ENCODE results near the gene PFKL.
"Not testable (repeated sequence)": the region's sequence is repeated elsewhere in the genome, so short reads cannot be mapped to it uniquely, and the experiment has no call there.

The PFKL gene

DNA sequence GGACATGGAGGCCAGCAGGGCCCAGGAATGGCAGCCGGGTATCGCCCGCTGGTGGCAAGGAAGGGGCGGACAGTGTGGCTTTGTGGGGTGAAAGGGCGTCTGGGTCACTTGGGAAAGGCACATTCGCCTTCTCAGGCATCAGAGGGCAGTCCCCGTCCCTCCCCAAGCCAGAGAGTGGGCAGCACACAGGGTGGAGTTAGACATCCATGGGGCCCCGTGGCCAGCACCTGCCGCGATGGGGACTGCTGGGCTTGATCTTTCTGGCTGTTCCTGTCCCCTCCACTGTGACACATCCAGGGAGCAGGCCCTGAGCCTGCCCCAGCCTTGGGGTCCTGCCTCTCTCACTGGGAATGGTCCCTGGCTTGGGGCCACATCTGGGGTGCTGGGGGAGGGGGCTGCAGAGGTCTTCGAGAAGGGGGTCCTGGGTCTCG, 49.6 kb downstream of the PFKL start:
- DNase-seq = no peak

DNA sequence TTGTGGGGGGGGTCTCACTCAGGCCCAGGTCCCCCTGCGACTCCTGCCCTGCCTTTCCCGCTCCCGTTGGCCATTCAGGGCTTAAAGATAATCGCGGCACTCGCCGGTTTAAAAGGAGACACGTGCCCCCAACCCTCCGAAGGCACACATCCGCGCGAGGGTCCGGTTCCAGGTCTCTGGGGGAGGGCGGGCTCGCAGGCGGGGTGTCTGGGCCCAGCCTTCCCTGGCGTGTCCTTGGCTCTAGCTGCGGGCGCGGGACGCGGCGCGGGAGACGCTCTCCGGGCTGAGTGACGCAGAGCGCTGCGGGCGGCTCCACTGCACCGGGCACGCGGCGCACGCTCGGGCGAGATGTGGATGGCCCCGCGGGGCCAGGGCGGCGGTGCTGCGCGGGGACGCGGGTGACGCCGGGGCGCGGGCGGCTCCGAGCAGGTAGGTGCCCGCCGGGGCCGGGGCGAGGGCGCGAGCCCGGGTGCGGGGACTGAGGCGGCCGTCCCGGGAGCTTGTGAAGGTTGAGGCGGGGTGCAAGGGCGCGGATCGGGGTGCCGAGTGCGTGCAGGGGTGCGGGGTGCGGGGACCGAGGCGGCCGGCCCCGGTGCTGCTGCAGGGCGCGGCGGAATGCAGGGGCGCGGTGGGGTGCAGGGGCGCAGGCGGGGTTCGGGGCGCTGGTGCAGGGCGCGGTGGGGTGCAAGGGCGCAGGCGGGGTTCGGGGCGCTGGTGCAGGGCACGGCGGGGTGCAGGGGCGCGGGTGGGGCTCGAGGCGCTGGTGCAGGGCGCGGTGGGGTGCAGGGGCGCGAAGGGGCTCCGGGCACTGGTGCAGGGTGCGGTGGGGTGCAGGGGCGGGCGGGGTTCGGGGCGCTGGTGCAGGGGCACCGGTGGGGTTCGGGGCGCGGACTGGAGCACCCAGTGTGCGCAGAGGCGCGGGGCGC, 50.3 kb downstream of the PFKL start:
- no peak for DNase-seq

DNA sequence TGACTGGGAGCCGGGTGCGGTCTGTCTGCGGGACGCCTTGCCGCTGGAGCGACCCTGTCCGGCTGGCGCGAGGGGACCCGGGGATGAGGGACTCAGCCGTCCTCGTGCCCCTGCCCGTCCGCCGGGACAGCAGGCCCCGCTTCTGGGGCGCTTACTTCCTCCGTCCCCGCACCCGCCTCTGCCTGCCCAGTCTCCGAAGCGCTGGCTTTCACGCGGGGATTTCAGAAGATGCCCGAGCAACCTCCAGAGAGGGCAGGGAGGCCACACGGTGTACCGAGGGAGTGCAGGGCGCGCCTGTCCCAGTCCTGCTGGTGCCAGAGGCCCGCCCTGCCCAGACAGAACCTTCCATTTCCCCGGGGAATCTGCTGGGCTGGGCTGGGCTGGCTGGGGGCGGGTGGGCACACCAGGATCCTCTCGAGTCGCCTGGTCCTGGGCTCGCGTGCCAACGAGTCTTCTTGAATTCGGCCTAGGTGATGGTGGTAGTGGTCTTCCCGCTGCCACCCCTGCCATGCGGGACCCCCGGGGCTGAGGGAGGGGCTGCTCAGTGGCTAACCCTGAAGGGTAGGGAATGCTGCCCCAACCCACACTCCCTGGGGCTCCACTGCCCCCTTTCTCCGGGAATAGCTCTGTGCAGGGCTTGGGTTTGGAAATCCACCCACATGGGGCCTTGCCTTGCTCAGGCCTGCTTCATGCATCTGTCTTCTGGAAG, 51.1 kb downstream of the PFKL start:
- DNase-seq = no peak

DNA sequence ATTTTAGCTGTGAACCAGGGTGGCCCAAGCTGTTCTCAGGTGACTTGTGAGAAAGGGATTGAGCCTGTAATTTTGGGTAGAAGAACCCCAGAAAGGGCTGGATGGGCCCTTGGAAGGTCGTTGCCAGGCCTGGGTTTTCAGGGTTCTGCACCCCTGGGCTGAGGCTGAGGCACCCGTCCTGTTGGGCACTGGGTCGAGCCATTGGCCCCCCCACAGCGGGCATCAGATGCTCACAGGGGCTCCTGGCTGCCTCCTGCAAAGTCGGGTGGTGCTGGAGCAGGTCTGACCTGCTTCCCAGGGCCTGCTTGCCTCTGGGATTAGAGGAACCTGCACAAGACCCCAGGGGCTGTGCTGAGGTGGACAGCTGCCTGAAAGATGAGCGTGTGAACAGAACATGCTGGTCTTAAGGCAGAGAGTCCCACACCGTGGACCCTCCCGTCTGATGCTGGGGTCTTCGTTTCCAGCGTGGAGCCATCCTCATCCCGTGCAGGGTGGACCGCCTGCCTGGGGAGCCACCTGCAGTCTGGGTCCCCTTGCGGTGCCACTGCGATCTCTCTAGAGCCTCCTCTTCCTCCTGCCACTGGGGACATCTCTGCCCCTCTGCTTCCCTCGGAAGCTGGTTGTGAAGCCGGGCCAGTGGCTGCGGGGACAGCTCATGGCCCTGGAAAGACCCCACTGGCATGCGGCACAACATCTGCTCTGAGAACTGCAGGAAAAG, 51.8 kb downstream of the PFKL start:
- no peak for DNase-seq

DNA sequence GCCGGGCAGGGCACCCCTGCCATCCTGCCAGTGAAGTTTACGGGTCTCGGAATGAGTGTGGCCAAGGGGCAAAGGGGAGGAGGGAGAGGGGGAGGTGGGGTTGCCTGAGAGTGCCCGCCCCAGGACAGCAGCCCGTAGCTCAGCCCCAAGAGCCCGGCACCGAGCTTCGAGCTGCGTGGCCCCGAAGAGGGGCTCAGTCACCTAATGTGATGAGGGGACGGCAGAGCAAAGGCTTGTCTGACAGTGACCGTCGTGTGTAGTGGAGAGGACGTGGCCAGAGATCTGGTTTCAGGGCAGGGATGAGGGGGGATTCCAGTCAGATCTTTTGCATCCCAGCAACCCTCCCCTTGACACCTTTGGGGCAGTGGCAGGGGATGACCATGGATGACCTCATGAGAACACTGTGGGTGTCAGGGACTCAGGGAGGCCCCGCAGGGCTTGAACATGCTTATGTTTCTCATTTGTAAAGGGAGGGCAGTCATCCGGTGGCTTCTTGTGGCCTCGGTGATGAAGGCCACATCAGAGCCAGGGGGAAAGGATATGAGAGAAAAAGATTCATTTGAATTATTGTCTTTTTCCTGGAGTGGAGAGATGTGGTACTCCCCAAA, 52.5 kb downstream of the PFKL start:
- DNase-seq = no peak

DNA sequence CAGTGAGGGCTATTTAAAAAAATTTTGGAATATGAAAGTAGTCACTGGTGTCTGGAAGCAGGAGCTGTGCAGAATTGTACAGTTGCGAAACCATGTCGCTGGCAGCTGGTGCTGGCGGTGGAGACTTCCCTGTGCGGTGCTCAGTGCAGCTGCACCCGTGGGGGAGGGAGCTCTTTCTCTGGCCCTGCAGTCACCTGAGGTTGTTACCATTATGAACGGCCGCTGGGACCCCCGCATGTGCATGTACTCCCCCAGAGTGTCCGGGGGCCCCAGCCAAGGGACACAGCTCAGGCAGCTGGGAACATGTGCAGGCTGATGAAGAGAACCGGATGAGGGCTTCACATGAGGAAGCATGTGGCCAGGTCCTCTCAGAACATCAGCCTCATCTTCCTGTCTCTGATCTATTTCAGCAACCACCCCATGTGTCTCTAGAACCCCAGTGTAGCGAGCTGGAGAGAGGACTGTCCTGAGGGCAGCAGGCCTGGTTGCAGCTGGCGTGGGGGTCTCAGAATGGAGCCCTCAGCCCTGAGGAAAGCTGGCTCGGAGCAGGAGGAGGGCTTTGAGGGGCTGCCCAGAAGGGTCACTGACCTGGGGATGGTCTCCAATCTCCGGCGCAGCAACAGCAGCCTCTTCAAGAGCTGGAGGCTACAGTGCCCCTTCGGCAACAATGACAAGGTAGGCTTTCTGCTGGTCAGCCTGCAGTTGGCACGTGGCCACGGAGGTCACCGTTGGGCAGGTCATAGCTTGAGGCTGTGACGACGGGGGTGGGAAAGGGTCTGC, 53.5 kb downstream of the PFKL start, which contains the start of gene TRPM2:
TRPM2 (plus strand) TSS at position 431 of the 780 bp plus-strand sequence; CDS start at position 511, 80 bp downstream.
- DNase-seq = no peak

DNA sequence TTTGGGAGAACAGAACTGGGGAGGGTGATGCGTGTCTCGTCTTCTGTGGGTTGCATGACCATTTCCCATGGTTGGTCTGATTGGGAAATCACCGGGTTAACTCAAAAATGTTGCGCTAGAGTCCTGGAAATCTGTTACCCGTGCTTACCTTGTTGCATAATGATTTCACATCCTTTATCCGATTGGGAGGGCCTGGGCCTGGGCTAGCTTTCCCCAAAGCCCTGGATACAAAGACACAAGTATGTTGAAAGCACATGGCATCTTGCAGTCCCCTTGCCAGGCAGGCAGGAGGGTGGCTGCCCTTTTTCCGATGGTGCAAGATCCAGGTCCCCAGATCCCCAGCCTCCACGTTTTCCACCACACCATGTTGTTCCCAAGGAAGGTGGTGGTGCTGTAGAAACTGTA, 54.1 kb downstream of the PFKL start:
- no peak for DNase-seq

DNA sequence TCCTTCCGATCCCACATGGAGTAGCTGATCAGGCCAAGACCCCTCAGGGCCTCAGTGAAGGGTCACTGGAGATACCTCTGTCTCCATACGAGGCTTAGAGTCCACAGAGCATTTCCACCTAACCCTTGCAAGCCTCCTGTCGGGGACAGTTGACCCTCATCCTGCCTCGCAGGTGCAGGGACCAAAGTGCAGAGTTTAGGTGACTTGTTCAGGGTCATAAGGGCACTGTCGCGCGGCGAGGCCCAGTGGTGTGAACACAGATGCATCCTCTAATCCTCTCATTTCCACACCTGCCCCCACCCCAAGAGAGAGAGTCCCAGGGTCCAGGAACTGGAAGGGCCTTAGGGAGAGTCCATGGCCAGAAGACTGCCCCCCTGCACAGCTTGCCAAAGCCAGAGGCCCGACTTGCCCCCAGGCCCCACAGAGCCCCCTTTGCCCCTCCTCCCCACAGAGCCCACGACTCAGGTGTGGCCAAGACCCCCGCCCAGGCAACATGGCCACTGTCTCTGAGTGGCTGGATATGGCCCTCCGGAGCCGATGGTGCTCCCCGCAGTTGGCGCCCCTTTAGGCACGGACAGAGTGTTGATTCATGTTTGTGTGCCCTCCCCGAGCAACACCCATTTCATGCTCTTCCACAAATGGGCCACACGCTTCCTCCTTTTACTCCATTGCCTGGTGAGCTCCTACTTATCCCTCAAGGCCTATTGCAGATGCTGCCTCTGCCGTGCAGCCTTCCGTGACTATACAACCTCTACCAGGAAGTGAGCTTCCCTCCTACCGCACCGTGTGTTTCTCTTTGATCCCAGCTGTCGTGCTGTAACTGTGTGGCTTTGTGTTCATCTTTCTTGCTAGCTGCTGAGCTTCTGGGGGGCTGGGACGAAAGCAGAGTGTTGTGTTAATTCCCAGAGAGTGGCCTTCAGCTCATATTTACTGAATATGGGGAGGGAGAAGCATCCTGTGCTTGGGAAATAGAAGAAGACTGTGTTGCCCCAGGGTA, 55.2 kb downstream of the PFKL start:
- DNase-seq = no peak

DNA sequence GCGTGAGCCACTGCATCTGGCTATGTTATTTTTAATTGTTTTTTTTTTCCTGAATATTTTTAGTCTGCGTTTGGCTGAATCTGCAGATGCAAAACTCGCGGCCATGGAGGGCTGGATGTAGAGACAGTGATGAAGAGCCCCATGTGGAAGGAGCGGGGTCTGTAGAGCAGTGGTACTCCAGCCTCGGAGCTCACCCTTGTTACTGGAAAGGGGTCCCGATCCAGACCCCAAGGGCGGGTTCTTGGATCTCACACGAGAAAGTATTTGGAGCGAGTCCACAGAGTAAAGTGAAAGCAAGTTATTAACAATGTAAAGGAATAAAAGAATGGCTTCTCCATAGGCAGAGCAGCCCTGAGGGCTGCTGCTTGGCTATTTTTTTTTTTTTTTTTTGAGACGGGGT, 56.3 kb downstream of the PFKL start:
- no peak for DNase-seq

DNA sequence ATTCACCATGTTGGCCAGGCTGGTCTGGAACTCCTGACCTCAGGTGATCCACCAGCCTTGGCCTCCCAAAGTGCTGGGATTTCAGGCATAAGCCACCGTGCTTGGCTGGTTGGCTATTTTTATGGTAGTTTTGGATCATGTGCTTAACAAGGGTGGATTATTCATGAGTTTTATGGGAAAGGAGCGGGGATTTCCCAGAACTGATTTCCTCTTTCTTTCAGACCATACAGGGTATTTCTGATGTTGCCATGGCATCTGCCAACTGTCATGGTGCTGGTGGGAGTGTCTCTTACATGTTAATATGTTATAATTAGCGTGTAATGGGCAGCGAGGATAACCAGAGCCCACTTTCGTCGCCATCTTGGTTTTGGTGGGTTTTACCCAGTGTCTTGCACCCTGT, 56.8 kb downstream of the PFKL start:
- DNase-seq = no peak

DNA sequence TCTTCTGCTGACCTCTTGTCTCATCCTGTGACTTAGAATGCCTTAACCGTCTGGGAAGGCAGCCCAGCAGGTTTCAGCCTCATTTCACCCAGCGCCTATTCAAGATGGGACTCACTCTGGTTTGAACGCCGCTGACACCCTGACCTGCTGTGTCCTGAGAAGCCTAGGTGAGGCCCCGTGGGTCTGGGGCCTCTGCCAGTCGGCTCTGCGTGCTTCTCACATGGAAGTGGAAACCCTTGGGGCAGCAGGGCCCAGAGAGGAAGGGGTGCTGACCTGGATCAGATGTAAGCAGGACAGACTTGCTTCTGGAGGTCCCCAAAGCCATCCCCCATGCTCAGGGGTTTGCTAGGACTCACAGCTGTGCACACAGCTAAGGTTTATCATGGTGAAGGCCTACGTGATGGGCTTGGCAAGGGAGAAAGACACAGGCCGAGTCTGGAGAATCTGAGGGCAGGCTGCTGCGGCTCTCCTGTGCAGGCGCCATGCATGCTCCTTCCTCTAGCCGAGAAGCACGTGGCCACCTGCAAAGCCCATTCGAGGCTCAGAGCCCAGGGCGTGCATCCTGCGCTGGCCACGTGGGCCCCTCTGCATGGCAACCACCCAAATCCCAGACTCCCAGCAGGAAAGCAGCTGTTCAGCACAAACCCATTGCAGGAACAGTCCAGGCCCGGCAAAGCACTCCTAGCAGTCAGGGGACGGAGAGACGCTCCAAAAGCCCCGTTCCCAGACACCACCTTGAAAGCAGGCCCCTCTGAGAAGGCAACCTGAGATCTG, 57.4 kb downstream of the PFKL start:
- DNase-seq = no peak

DNA sequence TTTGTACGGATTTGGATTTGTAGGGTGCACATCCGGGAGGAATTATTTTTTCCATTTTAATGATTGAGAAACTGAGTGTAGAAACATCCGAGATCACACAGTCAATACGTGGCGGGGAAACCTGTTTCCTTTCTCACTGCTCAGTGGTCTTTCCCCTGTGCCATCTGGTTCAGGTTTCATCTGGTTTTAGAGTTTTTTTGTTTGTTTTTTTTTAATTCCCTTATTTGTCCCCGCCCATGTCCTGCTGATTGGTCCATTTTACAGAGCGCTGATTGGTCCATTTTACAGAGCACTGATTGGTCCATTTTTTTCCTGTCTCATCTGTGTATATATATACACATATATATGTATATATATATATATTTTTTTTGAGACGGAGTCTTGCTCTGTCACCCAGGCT, 59.5 kb downstream of the PFKL start:
- DNase-seq = no peak

DNA sequence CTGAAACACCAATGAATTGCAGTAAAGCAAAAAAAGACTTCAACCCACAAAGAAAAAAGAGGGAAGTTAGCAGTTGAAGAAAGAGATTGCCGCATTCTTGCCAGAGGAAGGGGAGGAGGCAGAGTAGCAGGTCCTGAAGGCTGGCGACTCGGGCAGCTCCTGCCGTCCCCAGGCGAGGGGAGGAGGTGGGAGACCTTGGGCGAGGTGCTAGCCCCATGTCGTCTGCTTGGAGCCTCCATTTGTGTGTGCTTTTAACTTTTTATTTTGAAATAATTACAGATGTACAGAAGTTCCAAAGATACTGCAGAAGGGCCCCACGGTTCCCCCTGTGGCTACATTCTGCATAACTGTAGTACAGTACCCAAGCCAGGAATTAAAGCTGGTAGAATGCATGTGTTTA, 60.3 kb downstream of the PFKL start:
- no peak for DNase-seq

DNA sequence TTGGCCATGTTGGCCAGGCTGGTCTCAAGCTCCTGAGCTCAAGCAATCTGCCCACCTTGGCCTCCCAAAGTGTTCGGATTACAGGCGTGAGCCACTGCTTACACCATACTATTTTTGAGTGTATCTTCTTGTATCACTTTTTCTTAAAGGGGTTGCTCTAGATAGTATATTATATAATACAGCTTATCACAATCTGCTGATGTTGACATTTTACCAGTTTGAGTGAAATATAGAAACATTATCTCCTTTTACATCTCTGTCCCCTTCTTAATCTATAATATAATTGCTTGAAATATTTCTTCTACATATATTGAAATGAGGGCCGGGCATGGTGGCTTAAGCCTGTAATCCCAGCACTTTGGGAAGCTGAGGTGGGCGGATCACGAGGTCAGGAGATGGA, 62.0 kb downstream of the PFKL start:
- DNase-seq = not testable (repeated sequence)

DNA sequence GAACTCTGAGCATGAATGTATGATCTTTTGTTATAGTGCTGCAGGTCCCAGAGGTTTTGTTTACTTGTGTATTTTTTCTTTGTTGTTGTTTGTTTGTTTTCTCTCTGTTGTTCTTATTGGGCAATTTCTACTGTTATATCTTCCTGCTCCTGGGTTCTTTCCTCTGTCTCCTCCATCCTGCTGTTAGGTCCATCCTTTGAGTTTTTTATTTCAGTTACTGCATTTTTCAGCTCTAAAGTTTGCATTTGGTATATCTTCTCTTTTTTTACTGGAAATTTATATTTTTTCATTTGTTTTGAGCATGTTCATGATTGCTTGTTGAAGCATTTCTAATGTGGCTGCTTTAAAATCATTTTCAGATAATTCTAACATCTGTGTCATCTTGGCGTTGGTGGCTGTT, 63.4 kb downstream of the PFKL start:
- no peak for DNase-seq

DNA sequence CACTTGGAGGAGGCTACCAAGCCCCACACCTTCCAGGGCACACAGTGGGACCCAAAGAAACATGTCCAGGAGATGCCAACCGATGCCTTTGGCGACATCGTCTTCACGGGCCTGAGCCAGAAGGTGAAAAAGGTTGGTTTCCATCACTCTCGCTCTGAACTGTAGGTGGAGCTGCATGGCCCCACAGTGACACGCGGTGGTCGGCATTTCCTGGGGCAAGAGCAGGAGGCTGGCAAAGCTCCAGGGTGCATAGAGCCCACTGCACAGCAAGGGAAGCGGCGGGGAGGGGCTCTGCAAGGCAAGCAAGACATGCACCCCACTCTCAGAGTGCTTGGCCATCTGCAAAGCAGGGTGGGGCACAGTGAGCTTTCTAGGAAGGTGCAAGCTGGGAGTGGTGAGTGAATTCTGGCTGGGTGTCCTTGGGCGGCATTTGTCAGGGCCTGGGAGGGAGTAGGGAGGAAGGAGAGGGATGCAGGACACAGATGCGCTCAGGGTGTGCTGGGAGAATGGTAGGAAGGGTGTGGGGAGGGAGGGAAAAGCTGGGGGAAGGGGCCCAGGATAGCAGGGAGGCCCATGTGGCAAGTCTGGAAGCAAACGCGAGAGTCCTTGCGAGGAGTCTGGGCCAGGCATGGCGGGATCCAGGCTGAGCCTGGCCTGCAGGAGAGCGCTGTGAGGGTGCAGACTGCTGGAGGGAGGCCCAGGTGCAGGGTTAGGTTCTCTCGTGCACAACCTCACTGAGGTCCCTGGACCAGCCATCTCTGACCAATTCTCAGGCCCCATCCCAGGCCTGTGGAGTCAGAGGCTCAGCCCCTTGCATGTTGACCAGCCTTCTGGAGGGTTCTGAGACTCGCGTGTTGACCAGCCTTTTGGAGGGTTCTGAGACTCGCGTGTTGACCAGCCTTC, 64.5 kb downstream of the PFKL start:
- DNase-seq = no peak

DNA sequence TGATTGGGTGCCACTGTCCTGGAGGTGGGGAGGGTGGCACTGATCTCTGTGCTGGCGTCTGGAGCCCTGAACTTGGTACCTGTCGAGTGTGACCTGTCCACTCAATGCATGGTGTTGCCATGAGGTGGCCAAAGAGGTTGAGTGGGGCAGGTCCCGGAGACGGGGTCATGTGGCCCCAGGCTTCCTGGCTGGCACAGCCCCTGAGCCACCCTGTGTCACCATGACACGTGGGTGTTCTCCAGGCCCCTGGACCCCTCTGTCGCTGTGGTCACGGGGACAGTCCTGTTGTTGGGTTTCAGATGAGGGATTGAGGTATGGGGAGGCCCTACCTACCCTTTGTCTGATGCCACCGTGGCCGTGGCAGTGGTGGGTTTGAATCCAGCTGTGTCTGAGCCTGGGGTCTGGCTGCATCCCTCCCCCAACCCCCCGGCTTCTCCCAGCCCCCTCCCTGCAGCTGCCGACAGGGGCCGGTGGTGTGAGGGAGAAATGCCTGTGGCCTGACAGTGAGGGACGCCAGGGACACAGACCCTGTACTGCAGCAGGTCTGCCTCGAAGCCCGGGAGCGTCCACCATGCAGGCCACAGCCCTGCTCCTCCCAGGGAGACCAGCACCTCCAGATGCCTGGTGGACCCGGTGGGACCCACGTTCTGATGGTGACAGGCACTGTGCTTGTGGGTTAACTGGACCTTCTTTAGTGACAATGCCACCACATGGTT, 65.6 kb downstream of the PFKL start:
- no peak for DNase-seq

DNA sequence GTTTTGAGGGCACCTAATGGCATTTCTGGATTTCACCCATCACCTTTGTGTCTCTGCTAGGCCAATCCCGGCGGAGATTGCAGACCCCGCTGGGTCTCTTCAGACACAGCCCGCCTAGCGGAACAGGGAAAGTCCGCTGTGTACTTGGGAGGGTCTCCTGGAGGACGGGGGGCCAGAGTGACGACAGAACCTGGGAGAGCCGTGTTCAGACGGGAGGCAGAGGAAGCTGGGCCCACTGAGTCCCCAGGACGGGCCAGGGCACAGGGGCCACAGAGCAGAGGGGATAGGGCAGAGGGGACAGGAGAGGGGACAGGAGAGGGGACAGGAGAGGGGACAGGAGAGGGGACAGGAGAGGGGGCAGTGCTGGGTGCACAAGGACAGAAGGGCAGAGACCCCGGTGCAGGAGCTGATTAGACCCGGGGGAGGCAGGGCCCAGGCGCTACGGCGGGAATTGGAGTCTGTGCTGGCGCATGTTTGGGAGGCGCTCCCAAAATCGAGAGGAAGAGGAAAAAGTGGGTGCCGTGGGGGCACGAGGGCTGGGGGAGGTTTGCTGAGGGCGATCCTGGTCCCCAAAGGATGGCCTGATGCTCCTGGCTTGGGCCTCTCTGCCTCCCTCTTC, 66.2 kb downstream of the PFKL start:
- no peak for DNase-seq
